ENCODE results near the gene RPS6KC1. TPM values are rescaled to one million over a fixed set of nuclear protein-coding genes. Genes with fewer than 3 reads are reported as not detected.

Gene RPS6KC1, protein sequence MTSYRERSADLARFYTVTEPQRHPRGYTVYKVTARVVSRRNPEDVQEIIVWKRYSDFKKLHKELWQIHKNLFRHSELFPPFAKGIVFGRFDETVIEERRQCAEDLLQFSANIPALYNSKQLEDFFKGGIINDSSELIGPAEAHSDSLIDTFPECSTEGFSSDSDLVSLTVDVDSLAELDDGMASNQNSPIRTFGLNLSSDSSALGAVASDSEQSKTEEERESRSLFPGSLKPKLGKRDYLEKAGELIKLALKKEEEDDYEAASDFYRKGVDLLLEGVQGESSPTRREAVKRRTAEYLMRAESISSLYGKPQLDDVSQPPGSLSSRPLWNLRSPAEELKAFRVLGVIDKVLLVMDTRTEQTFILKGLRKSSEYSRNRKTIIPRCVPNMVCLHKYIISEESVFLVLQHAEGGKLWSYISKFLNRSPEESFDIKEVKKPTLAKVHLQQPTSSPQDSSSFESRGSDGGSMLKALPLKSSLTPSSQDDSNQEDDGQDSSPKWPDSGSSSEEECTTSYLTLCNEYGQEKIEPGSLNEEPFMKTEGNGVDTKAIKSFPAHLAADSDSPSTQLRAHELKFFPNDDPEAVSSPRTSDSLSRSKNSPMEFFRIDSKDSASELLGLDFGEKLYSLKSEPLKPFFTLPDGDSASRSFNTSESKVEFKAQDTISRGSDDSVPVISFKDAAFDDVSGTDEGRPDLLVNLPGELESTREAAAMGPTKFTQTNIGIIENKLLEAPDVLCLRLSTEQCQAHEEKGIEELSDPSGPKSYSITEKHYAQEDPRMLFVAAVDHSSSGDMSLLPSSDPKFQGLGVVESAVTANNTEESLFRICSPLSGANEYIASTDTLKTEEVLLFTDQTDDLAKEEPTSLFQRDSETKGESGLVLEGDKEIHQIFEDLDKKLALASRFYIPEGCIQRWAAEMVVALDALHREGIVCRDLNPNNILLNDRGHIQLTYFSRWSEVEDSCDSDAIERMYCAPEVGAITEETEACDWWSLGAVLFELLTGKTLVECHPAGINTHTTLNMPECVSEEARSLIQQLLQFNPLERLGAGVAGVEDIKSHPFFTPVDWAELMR
- total RNA-seq: 10 to 100 TPM in 4 of 5 experiments, 1 to 10 TPM in 1; 9.1 to 18.9 (median 14.3) TPM
- 1 to 10 TPM; 5.4 to 9.3 TPM for polyA plus RNA-seq
- total RNA-seq: 27.9 reads per million, percentile 58 among the genes with 10 or more reads in this experiment

GRCh38 chr1:213051127-213051880 lies at the start of gene RPS6KC1:
RPS6KC1 (plus strand) TSS chr1:213051241; CDS start chr1:213051405, 164 bp downstream.
- H3K36me3 Mint-ChIP-seq: peaks cover 4 to 22% (median 9%) of the 10 kb centered on the region in 5 donors
- ChIA-PET POLR2A (no interaction called here), CTCF (interaction anchor here (0.6 kb wide), 1 partner anchor 629 kb away, joined by 3 read pairs; no protein-coding TSS in a partner anchor)
- intact Hi-C loops (cut with micrococcal nuclease): loop anchor here (1.0 to 2.0 kb wide), 6 partner anchors 31 to 1473 kb away; partner anchors contain the start of genes ANGEL2 (in 2 of the 2), NSL1 (in 2 of the 2), TATDN3 (in 2 of the 2) and DTL (in 1 of the 2)
- H3K27me3 Mint-ChIP-seq: peaks cover 9 to 27% (median 23%) of the 10 kb centered on the region in 5 donors
- H3K4me3 Mint-ChIP-seq: peak within 1 kb of the TSS; percentile 93 to 99 (median 96)
- peaks cover 0 to 16% (median 6%) of the 10 kb centered on the region in 11 donors for H3K9me3 Mint-ChIP-seq
- peaks cover 0 to 13% of the 10 kb centered on the region in 2 donors for H3K4me1 ChIP-seq (ENCODE audit: control insufficient read depth in 2 of 2, insufficient read depth in 2 of 2, low read length in 2 of 2)
- H3K27ac Mint-ChIP-seq: peak within 1 kb of the TSS; percentile 75 to 98 (median 93)
- peaks cover 23 to 39% (median 35%) of the 10 kb centered on the region in 7 donors for H3K4me1 Mint-ChIP-seq
- peak within 1 kb of the TSS; percentile 97 for H3K4me3 ChIP-seq (ENCODE audit: low read length)
- H3K36me3 ChIP-seq (ENCODE audit: control insufficient read depth in 2 of 3, insufficient read depth in 3 of 3, low read length in 3 of 3): no peaks in the 10 kb centered on the region
- peak; percentile 97 for ATAC-seq
- H3K27ac ChIP-seq (ENCODE audit: low read depth, low read length): peak within 1 kb of the TSS; percentile 72
- peaks cover 0 to 4% of the 10 kb centered on the region in 2 donors for H3K27me3 ChIP-seq (ENCODE audit: control insufficient read depth in 2 of 2, insufficient read depth in 2 of 2, low read length in 2 of 2)
- DNase-seq: peak; percentile 64 to 82 (median 79)
- peaks cover 0 to 3% (median 0%) of the 10 kb centered on the region in 3 experiments for H3K9me3 ChIP-seq (ENCODE audit: control insufficient read depth in 2 of 3, low read length in 3 of 3)

GRCh38 chr1:213003256-213003655 lies 47.8 kb upstream of the RPS6KC1 start:
- intact Hi-C loops (cut with micrococcal nuclease): no loop called here
- H3K4me3 ChIP-seq (ENCODE audit: low read length): no peak overlapping the region
- H3K27ac Mint-ChIP-seq: peak overlapping the region in 2 of 9 donors; percentile 3 to 4
- no peaks in the 10 kb centered on the region for H3K27me3 Mint-ChIP-seq
- no peaks in the 10 kb centered on the region for H3K27me3 ChIP-seq (ENCODE audit: control insufficient read depth in 2 of 2, insufficient read depth in 2 of 2, low read length in 2 of 2)
- H3K4me3 Mint-ChIP-seq: no peak overlapping the region
- no peaks in the 10 kb centered on the region for H3K9me3 ChIP-seq (ENCODE audit: control insufficient read depth in 2 of 3, low read length in 3 of 3)
- no peak overlapping the region for H3K27ac ChIP-seq (ENCODE audit: low read depth, low read length)
- H3K9me3 Mint-ChIP-seq: no peaks in the 10 kb centered on the region
- ChIA-PET CTCF (interaction anchor here (1.1 kb wide), 1 partner anchor 8 kb away, joined by 3 read pairs; no protein-coding TSS in a partner anchor), POLR2A (no interaction called here)
- peaks cover 0 to 4% of the 10 kb centered on the region in 2 donors for H3K4me1 ChIP-seq (ENCODE audit: control insufficient read depth in 2 of 2, insufficient read depth in 2 of 2, low read length in 2 of 2)
- H3K36me3 ChIP-seq (ENCODE audit: control insufficient read depth in 2 of 3, insufficient read depth in 3 of 3, low read length in 3 of 3): peaks cover 3 to 44% (median 16%) of the 10 kb centered on the region in 3 experiments
- no peak for DNase-seq
- peaks cover 4 to 29% (median 16%) of the 10 kb centered on the region in 5 donors for H3K36me3 Mint-ChIP-seq
- ATAC-seq: no peak
- peaks cover 0 to 8% (median 2%) of the 10 kb centered on the region in 7 donors for H3K4me1 Mint-ChIP-seq

GRCh38 chr1:213008564-213008963 lies 42.5 kb upstream of the RPS6KC1 start:
- no peak overlapping the region for H3K27ac ChIP-seq (ENCODE audit: low read depth, low read length)
- Mint-ChIP-seq H3K4me1 (peaks cover 25 to 39% (median 37%) of the 10 kb centered on the region in 7 donors), H3K27me3 (no peaks in the 10 kb centered on the region), H3K9me3 (no peaks in the 10 kb centered on the region), H3K27ac (peak overlapping the region in 4 of 9 donors; percentile 34 to 65 (median 37)), H3K4me3 (peak overlapping the region in 1 of 10 donors; percentile 21), H3K36me3 (peaks cover 0 to 28% (median 21%) of the 10 kb centered on the region in 5 donors)
- H3K36me3 ChIP-seq (ENCODE audit: control insufficient read depth in 2 of 3, insufficient read depth in 3 of 3, low read length in 3 of 3): peaks cover 0 to 31% (median 9%) of the 10 kb centered on the region in 3 experiments
- no peaks in the 10 kb centered on the region for H3K9me3 ChIP-seq (ENCODE audit: control insufficient read depth in 2 of 3, low read length in 3 of 3)
- intact Hi-C loops (cut with micrococcal nuclease): no loop called here
- POLR2A ChIA-PET: no interaction called here
- peak; percentile 70 for ATAC-seq
- peaks cover 7 to 15% of the 10 kb centered on the region in 2 donors for H3K4me1 ChIP-seq (ENCODE audit: control insufficient read depth in 2 of 2, insufficient read depth in 2 of 2, low read length in 2 of 2)
- H3K27me3 ChIP-seq (ENCODE audit: control insufficient read depth in 2 of 2, insufficient read depth in 2 of 2, low read length in 2 of 2): no peaks in the 10 kb centered on the region
- CTCF ChIA-PET: interaction anchor here (0.7 kb wide), 1 partner anchor 997 kb away, joined by 4 read pairs; no protein-coding TSS in a partner anchor
- no peak for DNase-seq
- no peak overlapping the region for H3K4me3 ChIP-seq (ENCODE audit: low read length)

- intact Hi-C loops (cut with micrococcal nuclease): loop anchor here (1.0 to 10.0 kb wide), 16 partner anchors 37 to 1757 kb away; partner anchors contain the start of genes DTL (in 2 of the 2), FLVCR1 (in 2 of the 2), INTS7 (in 2 of the 2) and NSL1 (in 2 of the 2)
- H3K9me3 ChIP-seq (ENCODE audit: control insufficient read depth in 2 of 3, low read length in 3 of 3): no peaks in the 10 kb centered on the region
- no peak for ATAC-seq
- POLR2A ChIA-PET: interaction anchor here (0.6 to 1.9 kb wide), 2 partner anchors 9 to 224 kb away, joined by 4 to 8 read pairs; partner anchors contain the start of gene NSL1
- H3K27me3 ChIP-seq (ENCODE audit: control insufficient read depth in 2 of 2, insufficient read depth in 2 of 2, low read length in 2 of 2): no peaks in the 10 kb centered on the region
- H3K4me3 Mint-ChIP-seq: peak overlapping the region; percentile 92 to 100 (median 100)
- H3K27me3 Mint-ChIP-seq: no peaks in the 10 kb centered on the region
- peaks cover 0 to 3% (median 0%) of the 10 kb centered on the region in 11 donors for H3K9me3 Mint-ChIP-seq
- H3K4me1 Mint-ChIP-seq: peaks cover 26 to 47% (median 40%) of the 10 kb centered on the region in 7 donors
- H3K36me3 ChIP-seq (ENCODE audit: control insufficient read depth in 2 of 3, insufficient read depth in 3 of 3, low read length in 3 of 3): peaks cover 0 to 4% (median 0%) of the 10 kb centered on the region in 3 experiments
- DNase-seq: peak in 1 of 9 donors; percentile 3
- peak overlapping the region; percentile 82 for H3K27ac ChIP-seq (ENCODE audit: low read depth, low read length)
- CTCF ChIA-PET: no interaction called here
- H3K27ac Mint-ChIP-seq: peak overlapping the region; percentile 94 to 100 (median 99)
- peaks cover 4 to 19% (median 9%) of the 10 kb centered on the region in 5 donors for H3K36me3 Mint-ChIP-seq
- peak overlapping the region; percentile 87 for H3K4me3 ChIP-seq (ENCODE audit: low read length)
- peaks cover 12 to 19% of the 10 kb centered on the region in 2 donors for H3K4me1 ChIP-seq (ENCODE audit: control insufficient read depth in 2 of 2, insufficient read depth in 2 of 2, low read length in 2 of 2)
Measured at GRCh38 chr1:213014642-213015041, 36.4 kb upstream of the RPS6KC1 start.

Data from naive thymus-derived CD4-positive, alpha-beta T cell (primary cell).